ENCODE data around the gene UBE2J1.

The UBE2J1 gene

GRCh38 chr6:89361171-89361570 lies 8.6 kb upstream of the UBE2J1 start:
- no peak for FAIRE-seq

DNA sequence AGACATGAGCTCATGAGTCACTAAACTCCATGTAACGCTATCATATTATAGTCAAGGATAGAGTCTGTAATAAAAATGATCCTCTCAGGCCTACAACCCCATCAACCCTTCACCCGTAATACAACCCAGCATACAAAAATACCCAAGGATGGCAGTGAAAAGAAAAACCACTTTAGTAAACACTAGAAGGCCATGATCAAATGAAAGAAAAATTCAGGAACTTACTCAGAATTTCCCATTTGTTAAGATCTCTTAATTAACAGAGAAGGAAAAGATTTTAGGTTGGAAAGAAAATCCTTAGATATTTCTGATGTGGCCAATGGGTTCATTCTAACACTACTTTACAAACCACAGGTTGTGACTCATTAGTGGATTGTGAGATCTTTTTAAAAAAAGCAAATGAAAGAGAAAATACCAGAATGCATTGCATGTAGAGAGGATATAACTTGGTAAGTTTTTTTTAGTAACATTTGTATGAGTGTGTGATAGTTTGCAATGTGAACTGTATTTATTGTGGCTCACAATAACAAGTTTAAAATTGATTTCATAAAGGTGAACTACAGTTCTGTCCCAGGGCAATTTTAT lies 8.0 kb upstream of the UBE2J1 start:
- no peak for FAIRE-seq

GRCh38 chr6:89359561-89359960 lies 7.0 kb upstream of the UBE2J1 start:
- FAIRE-seq, result no peak

DNA sequence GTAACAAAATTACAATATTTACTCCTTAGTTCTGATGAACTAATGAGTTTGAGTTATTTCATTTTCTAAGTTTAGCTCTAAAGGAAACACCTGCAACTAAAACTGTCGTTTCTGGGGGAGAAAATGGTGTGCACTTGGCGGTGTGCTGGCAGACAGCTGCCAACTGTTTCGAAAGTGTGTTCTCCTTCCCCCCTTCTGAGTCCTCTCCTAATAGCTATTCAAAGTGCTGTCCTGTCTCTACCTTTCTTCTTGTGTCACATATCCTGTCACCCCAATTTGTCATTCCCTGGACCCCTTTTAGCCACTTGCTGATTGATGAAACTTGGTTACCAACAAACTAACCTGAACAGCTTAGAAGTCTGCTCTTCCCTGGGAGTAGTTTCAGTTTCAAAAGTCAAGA lies 4.9 kb upstream of the UBE2J1 start:
- no peak for FAIRE-seq

GRCh38 chr6:89356642-89357170 lies 4.2 kb upstream of the UBE2J1 start:
- no peak for FAIRE-seq

DNA sequence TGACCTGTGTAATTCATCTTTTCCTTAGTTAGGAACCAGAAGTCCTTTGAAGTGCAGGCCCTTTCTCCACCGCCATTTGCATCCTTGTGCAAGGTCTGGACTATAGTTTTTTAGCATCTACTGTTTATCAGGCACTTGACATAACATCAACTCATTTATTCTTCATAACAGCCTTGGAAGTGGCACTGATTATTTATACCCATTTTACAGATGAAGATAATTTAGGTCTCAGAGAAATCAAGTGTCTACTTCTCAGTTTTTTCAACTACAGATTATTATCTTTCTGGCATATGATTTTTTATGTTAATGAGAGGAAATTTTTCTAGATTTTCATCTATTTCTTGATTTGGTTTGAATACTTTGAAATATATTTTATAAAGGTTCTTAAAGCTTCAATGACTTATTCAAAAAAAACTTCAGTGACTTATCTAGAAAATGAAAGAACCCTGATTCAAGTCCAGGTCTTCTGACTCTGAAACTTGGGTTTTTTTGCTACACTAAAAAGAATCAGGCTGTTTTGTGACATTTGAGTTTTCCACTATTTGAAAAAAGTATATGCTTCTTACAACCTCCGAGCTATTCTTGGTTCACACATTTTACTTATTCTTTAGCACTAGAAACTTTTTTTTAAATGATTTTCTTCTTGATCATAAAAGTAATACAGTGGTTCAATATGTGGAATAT lies 3.1 kb upstream of the UBE2J1 start:
- FAIRE-seq, result no peak

GRCh38 chr6:89353702-89354392 lies 1.3 kb upstream of the UBE2J1 start:
- FAIRE-seq, result no peak

DNA sequence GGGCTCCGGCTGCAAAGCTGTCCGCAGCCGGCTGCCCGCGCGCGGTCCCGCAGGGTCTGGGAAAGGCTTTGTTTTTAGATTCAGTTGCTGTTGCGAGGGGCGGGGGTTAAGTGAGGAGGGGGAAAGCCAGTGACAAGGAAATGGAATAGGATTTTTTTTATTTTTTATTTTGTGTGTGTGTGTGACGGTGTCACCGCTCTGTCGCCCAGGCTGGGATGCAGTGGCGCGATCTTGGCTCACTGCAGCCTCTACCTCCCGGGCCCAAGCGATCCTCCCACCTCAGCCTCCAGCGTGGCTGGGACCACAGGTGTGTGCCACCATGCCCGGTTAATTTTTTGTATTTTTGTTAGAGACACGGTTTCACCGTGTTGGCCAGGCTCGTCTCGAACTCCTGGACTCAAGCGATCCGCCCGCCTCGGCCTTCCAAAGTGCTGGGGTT lies 615 bp upstream of the UBE2J1 start:
- FAIRE-seq, result no peak

- FAIRE-seq, result no peak
Measured at GRCh38 chr6:89351671-89352277, 748 bp downstream of the UBE2J1 start.

GRCh38 chr6:89350281-89350966 lies 2.1 kb downstream of the UBE2J1 start:
- FAIRE-seq, result no peak

- FAIRE-seq, result no peak
Measured at GRCh38 chr6:89348372-89348771, 4.2 kb downstream of the UBE2J1 start.

DNA sequence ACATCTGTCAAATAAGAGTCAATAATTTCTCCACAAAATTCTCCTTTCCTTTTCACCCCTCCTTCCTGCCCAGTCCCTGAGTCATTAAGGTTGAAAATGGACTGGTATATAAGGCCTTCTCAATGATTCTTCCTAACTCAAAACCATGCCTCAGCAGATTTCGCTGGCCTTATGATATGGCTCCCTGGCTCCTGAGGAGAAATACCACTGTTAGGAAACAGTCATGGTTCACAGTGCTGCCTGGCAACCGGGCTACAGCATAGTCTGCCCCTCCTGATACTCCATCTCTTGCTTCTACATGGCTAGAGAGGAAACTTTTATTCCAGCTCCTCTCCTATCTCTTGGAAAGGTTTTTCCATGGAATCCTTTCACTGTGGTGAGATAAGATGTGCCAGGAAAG lies 4.7 kb downstream of the UBE2J1 start:
- FAIRE-seq, result no peak

GRCh38 chr6:89346433-89346832 lies 6.1 kb downstream of the UBE2J1 start:
- FAIRE-seq, result no peak

DNA sequence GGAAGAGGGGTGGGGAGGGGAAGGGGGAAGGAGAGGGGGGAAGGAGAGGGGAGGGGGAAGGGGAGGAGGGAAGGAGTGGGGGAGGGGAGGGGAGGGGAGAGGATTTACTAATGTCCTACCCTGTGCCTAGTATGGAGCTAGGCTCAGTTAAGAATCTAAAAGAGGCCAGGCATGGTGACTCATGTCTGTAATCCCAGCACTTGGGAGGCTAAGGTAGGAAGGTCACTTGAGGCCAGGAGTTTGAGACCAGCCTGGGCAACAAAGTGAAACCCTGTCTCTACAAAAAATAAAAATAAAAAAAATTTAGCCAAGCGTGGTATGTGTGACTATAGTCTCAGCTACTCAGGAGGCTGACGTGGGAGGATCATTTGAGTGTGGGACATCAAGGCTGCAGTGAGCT lies 13.0 kb downstream of the UBE2J1 start:
- no peak for FAIRE-seq

DNA sequence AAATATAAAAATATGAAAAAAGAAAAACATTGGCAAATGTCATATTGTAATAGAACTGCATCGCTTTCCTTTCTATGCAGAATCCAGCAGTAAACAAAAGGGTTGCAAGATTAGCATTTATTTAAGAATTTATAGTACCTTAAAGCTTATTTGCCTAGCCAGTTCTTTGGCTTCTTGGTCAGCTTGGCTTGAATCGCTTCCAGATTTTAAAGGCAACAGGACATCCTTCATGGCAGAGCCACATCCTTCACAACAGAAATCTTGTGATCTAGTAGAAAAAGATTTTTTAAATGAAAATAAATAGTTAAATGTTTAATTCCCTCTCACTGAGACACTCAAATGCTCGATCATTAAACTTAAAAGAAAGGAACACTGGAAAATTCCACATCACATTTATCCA lies 17.4 kb downstream of the UBE2J1 start:
- no peak for FAIRE-seq

- FAIRE-seq, result no peak
Measured at GRCh38 chr6:89330910-89331309, 21.6 kb downstream of the UBE2J1 start.

GRCh38 chr6:89328976-89329375 lies 23.5 kb downstream of the UBE2J1 start:
- FAIRE-seq, result no peak

DNA sequence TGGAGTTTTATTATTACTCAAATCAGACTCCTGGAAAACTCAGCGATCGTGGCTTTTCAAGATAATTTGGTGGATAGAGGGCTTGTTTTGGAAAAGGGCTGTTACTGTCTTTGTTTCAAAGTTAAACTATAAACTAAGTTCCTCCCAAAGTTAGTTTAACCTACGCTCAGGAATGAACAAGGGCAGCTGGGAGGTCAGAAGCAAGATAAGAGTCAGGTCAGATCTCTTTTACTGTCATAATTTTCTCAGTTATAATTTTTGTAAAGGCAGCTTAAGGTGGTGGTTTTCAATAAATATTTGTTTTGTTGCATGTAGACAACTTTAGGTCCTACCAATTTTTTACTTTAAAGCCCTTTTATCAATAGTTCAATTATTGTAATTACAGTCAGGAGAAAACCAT lies 28.2 kb downstream of the UBE2J1 start:
- no peak for FAIRE-seq

GRCh38 chr6:89323511-89323971 lies 29.0 kb downstream of the UBE2J1 start:
- no peak for FAIRE-seq

- no peak for FAIRE-seq
Measured at GRCh38 chr6:89321131-89321970, 31.2 kb downstream of the UBE2J1 start.

- no peak for FAIRE-seq
Measured at GRCh38 chr6:89320012-89320559, 32.4 kb downstream of the UBE2J1 start.

DNA sequence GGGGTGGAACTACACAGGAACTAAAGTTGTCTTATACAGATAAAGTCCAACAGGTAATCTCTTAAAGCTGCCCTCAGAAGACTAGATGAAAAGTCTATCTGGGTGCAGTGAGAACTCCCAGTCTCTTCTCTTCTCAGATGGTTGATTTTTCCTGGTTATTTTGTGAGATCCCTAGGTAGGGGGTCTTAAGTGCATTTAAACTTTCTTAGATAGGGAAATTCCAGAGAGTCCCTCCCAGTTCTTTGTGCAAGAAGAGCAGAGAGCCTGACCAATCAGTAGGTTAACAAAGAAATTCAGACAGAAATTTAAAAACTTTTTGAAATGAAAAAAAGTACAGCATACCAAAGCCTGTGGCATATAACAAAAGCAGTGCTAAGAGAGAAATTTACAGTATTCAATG lies 35.5 kb downstream of the UBE2J1 start:
- FAIRE-seq, result no peak
